ENCODE results near the gene RAB18. TPM values are rescaled to one million over a fixed set of nuclear protein-coding genes. Genes with fewer than 3 reads are reported as not detected.

Gene RAB18
- total and polyA plus RNA-seq, 7 donors: 36.2 to 125 (median 87.0) TPM

- H3K27ac ChIP-seq: no peak overlapping the region
- no peaks in the 10 kb centered on the region for H3K4me1 ChIP-seq
- H3K27me3 ChIP-seq (ENCODE audit: insufficient read depth in 3 of 3, low read length in 2 of 3): no peaks in the 10 kb centered on the region
- DNase-seq: no peak
- no peak for TF ChIP-seq CTCF (IDR thresholded peaks at IDR 0.05)
- whole genome bisulfite sequencing, 3 donors: 85 to 91% (median 88%) methylated on average over 8 of the region's 8 CpGs
- ATAC-seq: no peak
- intact Hi-C loops (cut with DNase I): no loop called here
- H3K36me3 ChIP-seq (ENCODE audit: insufficient read depth in 1 of 2, low read depth in 1 of 2): peaks cover 3 to 77% of the 10 kb centered on the region in 2 donors
- H3K9me3 ChIP-seq: no peaks in the 10 kb centered on the region
- no peak overlapping the region for H3K4me3 ChIP-seq
Observed at GRCh38 chr10:27541796-27542729, 38.0 kb downstream of the RAB18 start.

- H3K4me3 ChIP-seq: no peak overlapping the region
- WGBS, 3 donors: 70 to 80% (median 76%) methylated on average over 2 of the region's 2 CpGs
- H3K36me3 ChIP-seq (ENCODE audit: insufficient read depth in 1 of 2, low read depth in 1 of 2): peaks cover under 1 to 70% of the 10 kb centered on the region in 2 donors
- ATAC-seq: peak in 1 of 4 donors; percentile 64
- no peak for DNase-seq
- intact Hi-C loops (cut with DNase I): no loop called here
- H3K9me3 ChIP-seq: no peaks in the 10 kb centered on the region
- no peak for TF ChIP-seq CTCF (IDR thresholded peaks at IDR 0.05)
- H3K4me1 ChIP-seq: no peaks in the 10 kb centered on the region
- no peaks in the 10 kb centered on the region for H3K27me3 ChIP-seq (ENCODE audit: insufficient read depth in 3 of 3, low read length in 2 of 3)
- no peak overlapping the region for H3K27ac ChIP-seq
Observed at GRCh38 chr10:27542812-27543211, 38.7 kb downstream of the RAB18 start.

- H3K4me1 ChIP-seq: no peaks in the 10 kb centered on the region
- no peaks in the 10 kb centered on the region for H3K27me3 ChIP-seq (ENCODE audit: insufficient read depth in 3 of 3, low read length in 2 of 3)
- no peaks in the 10 kb centered on the region for H3K9me3 ChIP-seq
- DNase-seq (no peak), ATAC-seq (no peak)
- intact Hi-C loops (cut with DNase I): no loop called here
- WGBS, 3 donors: 79 to 89% (median 86%) methylated on average over 2 of the region's 2 CpGs
- peaks cover 0 to 35% of the 10 kb centered on the region in 2 donors for H3K36me3 ChIP-seq (ENCODE audit: insufficient read depth in 1 of 2, low read depth in 1 of 2)
- no peak for TF ChIP-seq CTCF (IDR thresholded peaks at IDR 0.05)
- no peak overlapping the region for H3K4me3 ChIP-seq
- no peak overlapping the region for H3K27ac ChIP-seq
Observed at GRCh38 chr10:27547047-27547446, 42.9 kb downstream of the RAB18 start.

- intact Hi-C loops (cut with DNase I): no loop called here
- Histone ChIP-seq H3K36me3 (ENCODE audit: insufficient read depth in 1 of 2, low read depth in 1 of 2) (peaks cover 0 to 30% of the 10 kb centered on the region in 2 donors), H3K4me3 (no peak overlapping the region), H3K27me3 (ENCODE audit: insufficient read depth in 3 of 3, low read length in 2 of 3) (no peaks in the 10 kb centered on the region), H3K27ac (no peak overlapping the region), H3K9me3 (no peaks in the 10 kb centered on the region), H3K4me1 (no peaks in the 10 kb centered on the region)
- WGBS, 3 donors: 93 to 97% (median 97%) methylated on average over 3 of the region's 3 CpGs
- DNase-seq (no peak), ATAC-seq (no peak)
- TF ChIP-seq CTCF (IDR thresholded peaks at IDR 0.05): no peak
Observed at GRCh38 chr10:27547482-27547881, 43.4 kb downstream of the RAB18 start.

Measured in psoas muscle (tissue), 8 donors.